HG03097 (cell line): Measurements from ENCODE around the gene TBC1D28.
"Not testable (repeated sequence)": the region's sequence is repeated elsewhere in the genome, so short reads cannot be mapped to it uniquely, and the experiment has no call there.

ENCODE experiments used
- ATAC-seq: cut with Tn5 transposase; IDR thresholded peaks from one replicate; pipeline ENCODE4 v1.9.1; 2021; ENCODE audit not compliant: unreplicated experiment, low FRiP score

Gene TBC1D28

DNA sequence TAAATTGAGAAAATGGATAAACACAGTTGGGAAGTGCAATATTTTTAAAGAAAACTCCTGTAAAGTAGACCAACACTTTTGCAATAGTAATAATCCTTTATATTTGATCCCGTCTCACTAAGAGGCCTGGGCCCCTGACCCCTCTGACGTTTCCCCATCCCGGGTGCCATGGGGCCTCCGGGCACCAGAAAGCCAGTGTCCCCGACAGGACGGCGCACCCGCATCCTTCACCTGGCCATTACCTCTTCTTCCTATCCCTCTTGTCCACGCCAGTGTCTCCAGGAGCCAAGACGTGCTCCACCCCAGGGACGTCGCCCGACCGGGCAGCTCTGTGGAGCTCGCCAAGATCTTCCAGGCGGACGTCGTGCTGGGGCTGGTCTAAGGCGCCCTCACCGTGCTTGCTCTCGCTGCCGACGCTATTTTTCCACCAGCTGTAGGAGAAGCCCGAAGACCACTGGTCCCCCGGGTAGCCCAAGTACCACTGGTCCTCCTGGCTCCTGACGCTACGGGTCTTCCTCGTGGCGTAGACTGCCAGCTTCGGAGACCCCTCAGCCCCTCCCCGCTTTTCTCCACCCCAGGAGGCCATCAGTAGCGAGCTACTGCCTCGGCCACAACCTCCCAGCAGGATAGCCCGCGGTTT, 19.2 kb downstream of the TBC1D28 start:
- not testable (repeated sequence) for ATAC-seq

DNA sequence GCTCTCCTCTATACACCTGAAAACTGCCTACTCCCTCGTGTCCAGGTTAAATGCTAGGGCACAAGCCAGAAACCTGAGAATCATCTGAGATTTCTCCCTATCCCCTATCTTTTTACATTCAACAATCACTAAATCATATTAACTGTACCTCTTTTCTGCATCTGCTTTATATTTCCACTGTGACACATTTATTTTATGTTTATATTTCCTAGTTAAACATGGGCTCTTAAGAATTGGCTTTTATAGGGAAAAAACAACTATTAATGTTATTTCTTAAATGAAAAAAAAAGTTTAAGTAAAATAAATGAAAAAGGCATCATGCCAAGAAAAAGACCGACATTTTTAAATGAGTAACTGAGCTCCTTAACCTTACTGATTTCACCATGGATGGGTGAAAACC, 26.6 kb downstream of the TBC1D28 start:
- ATAC-seq = not testable (repeated sequence)

DNA sequence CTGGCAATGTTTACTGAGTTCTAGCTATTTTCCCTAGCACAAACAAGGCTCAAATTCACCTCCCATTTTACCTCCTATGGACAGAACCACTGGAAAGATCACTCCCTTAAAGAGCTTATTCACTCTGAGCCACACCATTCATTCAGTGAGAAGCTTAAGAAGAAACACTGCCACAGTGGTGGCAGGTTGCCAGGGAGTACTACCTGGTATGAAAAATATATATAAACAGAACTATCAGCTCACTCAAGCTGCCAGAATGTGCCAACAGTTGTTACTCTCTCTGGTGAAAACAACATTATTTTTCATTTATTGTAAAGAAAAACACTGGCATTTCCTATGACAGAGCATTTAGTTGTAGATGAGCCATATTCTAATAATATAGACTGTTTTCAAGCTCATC, 31.2 kb downstream of the TBC1D28 start:
- not testable (repeated sequence) for ATAC-seq

DNA sequence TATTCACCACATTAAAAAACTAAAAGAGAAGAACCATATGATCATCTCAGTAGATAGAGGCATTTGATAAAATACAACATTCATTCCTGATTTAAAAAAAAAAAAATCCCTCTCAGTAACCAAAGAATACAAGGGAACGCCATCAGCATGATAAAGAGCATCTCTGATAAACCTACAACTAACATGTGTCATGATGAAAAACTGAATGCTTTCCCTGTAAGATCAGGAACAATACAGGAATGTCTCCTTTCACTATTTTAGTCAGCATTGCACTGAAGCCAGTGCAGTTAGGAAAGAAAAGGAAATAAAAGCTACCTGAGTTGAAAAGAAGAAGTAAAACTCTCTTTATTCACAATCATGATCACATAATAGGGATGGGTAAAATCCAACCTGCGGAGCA, 51.1 kb downstream of the TBC1D28 start:
- ATAC-seq = not testable (repeated sequence)
